Thyroid gland (tissue), 4 donors: ENCODE results near the gene SLC9A5. TPM values are rescaled to one million over a fixed set of nuclear protein-coding genes. Genes with fewer than 3 reads are reported as not detected.

Source experiments
- DNase-seq, 2 donors: peaks; one replicate each; pipeline ENCODE4 v3.0.0-alpha.2; 2019
- H3K27ac ChIP-seq, 3 donors: fragments of 200-600 bp; sonication (generic); 1 replicate in 2 of 3; 2 replicates in 1 of 3; pipeline ENCODE4 v1.5.1; 2016 to 2019; ENCODE audit warnings: mild to moderate bottlenecking in 1 of 3, moderate library complexity in 1 of 3
- H3K27me3 ChIP-seq: fragments of 200-600 bp; sonication (generic); one replicate; pipeline ENCODE4 v1.5.1; 2019
- H3K36me3 ChIP-seq, 2 donors: fragments of 200-600 bp; sonication (generic); one replicate each; pipeline ENCODE4 v1.5.1; 2016 to 2019
- H3K4me1 ChIP-seq, 2 donors: fragments of 200-600 bp; sonication (generic); one replicate each; pipeline ENCODE4 v1.5.1; 2017 to 2019
- H3K4me3 ChIP-seq, 3 donors: fragments of 200-600 bp; sonication (generic); replicated peaks in 1 of 3; 1 replicate in 2 of 3; 2 replicates in 1 of 3; pipeline ENCODE4 v1.5.1; 2016; ENCODE audit warnings: mild to moderate bottlenecking in 1 of 3
- H3K9me3 ChIP-seq: fragments of 200-600 bp; sonication (generic); one replicate; pipeline ENCODE4 v1.5.1; 2017
- POLR2A ChIP-seq, 2 donors: fragments of 450-650 bp; IDR thresholded peaks; one replicate each; pipeline ENCODE4 v1.6.1; 2017; ENCODE audit warnings: antibody characterized with exemption in 2 of 2, mild to moderate bottlenecking in 2 of 2, moderate library complexity in 1 of 2
- WGBS, 2 donors: methylation state at CpG; one replicate each; pipeline ENCODE4 v1.1.5; 2017; 5-methylcytosine and 5-hydroxymethylcytosine counted together
- intact Hi-C: fragments of 100-400 bp; cut with DNase I; formaldehyde crosslinking; loops from one replicate; pipeline ENCODE4 v1.15.1; 2023
- total RNA-seq, 4 donors: library from RNA; depleted of rRNA; stranded (reverse); fragments of >200 nt; gene quantifications; one replicate each; pipeline ENCODE4 v1.2.3, GENCODE V29; 2016
- TF ChIP-seq, protein P1 (sequence below), 6 experiments: fragments of 200-600 bp in 3 of 6; fragments of 450-650 bp in 3 of 6; sonication (generic) in 3 of 6; IDR thresholded peaks; one replicate each; pipeline ENCODE4 v1.5.1; 2016 to 2019; ENCODE audit warnings: antibody characterized with exemption in 6 of 6, mild to moderate bottlenecking in 2 of 6, inconsistent platforms in 1 of 6, moderate library complexity in 1 of 6

The SLC9A5 gene
- total RNA-seq, 4 donors from 2014 or later = 0.56 to 3.0 (median 1.1) TPM

DNA sequence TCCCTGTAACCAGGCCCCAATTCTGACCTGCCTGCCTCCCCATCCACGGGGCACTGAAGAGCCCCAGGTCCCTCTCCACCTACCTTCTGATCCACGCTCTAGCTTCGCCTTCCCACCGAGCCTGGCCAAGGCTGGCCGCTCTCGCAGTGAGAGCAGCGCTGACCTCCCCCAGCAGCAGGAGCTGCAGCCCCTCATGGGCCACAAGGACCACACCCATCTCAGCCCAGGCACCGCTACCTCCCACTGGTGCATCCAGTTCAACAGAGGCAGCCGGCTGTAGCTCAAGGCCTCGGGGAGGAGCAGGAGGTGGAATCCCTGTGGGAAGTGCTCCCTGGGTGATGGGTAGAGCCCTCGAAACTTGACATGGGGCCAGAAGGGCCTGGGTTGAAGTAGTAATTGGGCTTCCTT lies 22.2 kb downstream of the SLC9A5 start:
- Histone ChIP-seq H3K36me3 (no peaks in the 10 kb centered on the region), H3K4me3 (no peak overlapping the region), H3K27ac (no peak overlapping the region), H3K9me3 (no peaks in the 10 kb centered on the region), H3K4me1 (peaks cover 0 to 2% of the 10 kb centered on the region in 2 donors), H3K27me3 (no peaks in the 10 kb centered on the region)
- 88 to 90% methylated on average over 8 to 11 of the region's 11 CpGs for WGBS, 2 donors
- DNase-seq = no peak
- intact Hi-C loops = no loop called here
- no peak for TF ChIP-seq POLR2A (IDR thresholded peaks at IDR 0.05)
- TF ChIP-seq, protein P1, sequence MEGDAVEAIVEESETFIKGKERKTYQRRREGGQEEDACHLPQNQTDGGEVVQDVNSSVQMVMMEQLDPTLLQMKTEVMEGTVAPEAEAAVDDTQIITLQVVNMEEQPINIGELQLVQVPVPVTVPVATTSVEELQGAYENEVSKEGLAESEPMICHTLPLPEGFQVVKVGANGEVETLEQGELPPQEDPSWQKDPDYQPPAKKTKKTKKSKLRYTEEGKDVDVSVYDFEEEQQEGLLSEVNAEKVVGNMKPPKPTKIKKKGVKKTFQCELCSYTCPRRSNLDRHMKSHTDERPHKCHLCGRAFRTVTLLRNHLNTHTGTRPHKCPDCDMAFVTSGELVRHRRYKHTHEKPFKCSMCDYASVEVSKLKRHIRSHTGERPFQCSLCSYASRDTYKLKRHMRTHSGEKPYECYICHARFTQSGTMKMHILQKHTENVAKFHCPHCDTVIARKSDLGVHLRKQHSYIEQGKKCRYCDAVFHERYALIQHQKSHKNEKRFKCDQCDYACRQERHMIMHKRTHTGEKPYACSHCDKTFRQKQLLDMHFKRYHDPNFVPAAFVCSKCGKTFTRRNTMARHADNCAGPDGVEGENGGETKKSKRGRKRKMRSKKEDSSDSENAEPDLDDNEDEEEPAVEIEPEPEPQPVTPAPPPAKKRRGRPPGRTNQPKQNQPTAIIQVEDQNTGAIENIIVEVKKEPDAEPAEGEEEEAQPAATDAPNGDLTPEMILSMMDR (IDR thresholded peaks at IDR 0.05) = no peak

DNA sequence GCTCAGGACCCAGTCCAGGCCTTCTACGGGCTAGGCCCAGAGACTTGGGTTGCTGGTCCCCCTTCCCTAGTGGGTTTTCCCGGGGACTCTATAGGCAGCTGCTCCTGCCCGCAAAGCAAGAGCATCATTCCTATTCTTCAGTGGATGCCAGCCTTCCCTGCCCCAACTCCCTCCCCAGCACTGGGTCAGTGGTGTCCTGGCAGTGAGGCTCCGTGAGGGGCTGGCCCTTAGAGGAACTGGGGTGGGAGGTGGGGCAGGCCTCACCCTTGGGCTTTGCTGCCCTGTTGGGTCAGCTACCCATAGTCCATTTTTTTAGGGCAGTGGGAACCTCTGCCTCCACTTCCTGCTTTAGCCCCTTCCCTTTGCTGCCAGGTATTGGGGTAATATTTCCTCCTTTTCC lies 22.7 kb downstream of the SLC9A5 start:
- Histone ChIP-seq H3K9me3 (no peaks in the 10 kb centered on the region), H3K4me1 (peaks cover 0 to 2% of the 10 kb centered on the region in 2 donors), H3K27me3 (no peaks in the 10 kb centered on the region), H3K36me3 (no peaks in the 10 kb centered on the region), H3K4me3 (no peak overlapping the region), H3K27ac (no peak overlapping the region)
- intact Hi-C loops = no loop called here
- WGBS, 2 donors = 90 to 95% methylated on average over 3 to 4 of the region's 4 CpGs
- TF ChIP-seq, protein P1 (IDR thresholded peaks at IDR 0.05) = no peak
- TF ChIP-seq POLR2A (IDR thresholded peaks at IDR 0.05) = no peak
- no peak for DNase-seq

DNA sequence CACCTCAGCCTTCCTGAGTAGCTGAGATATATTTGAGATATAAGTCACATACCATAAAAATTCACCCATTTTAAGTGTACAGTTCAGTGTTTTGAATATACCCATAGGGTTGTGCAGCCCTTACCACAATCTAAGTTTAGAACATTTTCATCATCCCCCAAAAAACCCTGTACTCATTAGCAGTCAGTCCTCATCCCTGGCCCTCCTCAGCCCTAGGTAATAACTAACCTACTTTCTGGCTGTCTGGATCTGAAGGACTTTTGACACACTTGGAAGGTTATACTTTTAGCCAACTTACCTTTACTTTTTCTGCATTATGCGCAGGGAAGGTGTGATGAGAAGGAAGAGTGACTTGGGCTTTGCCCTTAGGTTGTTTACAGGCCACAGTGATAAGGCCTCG lies 26.5 kb downstream of the SLC9A5 start:
- intact Hi-C loops = no loop called here
- no peak overlapping the region for H3K4me3 ChIP-seq
- 91 to 94% methylated on average over 2 of the region's 2 CpGs for WGBS, 2 donors

DNA sequence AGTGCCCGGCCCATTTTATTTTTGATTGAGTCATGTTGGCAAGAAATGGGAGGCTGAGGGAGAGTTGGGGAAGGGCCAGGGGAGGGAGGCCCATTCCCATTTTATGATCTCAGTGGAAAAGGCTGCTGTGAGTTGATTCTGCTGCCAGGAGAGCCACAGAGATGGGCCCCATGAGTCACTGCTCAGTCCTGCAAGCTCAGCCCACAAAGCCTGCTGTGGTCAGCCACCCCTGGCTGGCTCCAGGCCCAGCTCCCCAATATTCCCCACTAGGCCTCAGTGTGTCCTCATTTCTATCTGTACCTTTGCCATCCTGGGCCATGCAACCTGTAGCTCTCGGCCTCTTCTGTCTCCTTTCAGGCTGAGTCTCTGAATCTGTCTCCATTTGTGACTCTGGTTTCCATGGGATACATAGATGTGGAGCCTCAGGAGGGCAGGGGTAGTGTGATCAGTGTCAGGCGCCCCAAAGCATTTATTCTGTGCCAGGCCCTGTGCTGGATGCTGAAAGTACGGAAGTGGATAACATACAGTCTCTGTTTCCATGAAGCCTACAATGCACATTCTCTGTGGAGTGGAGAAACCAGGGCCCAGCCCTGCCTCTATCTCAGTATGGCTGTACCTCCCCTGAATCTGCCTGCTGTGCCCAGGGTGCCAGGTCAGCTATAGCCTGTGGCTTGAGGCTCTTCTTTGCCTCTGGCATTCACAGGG lies 28.7 kb downstream of the SLC9A5 start:
- no peaks in the 10 kb centered on the region for H3K36me3 ChIP-seq
- no peaks in the 10 kb centered on the region for H3K9me3 ChIP-seq
- H3K4me1 ChIP-seq = peaks cover 6 to 22% of the 10 kb centered on the region in 2 donors
- H3K27ac ChIP-seq = peak overlapping the region in 1 of 3 donors; percentile 33
- intact Hi-C loops = no loop called here
- no peak for DNase-seq
- 81 to 89% methylated on average over 4 of the region's 4 CpGs for WGBS, 2 donors
- TF ChIP-seq, protein P1 (IDR thresholded peaks at IDR 0.05) = no peak
- no peak for TF ChIP-seq POLR2A (IDR thresholded peaks at IDR 0.05)
- H3K27me3 ChIP-seq = no peaks in the 10 kb centered on the region
- no peak overlapping the region for H3K4me3 ChIP-seq

More for the DNA sequence above, 26.5 kb downstream of the SLC9A5 start:
- no peaks in the 10 kb centered on the region for H3K27me3 ChIP-seq
- no peaks in the 10 kb centered on the region for H3K36me3 ChIP-seq
- no peaks in the 10 kb centered on the region for H3K9me3 ChIP-seq
- H3K27ac ChIP-seq = no peak overlapping the region
- DNase-seq = no peak
- H3K4me1 ChIP-seq = peaks cover 6 to 22% of the 10 kb centered on the region in 2 donors
- no peak for TF ChIP-seq POLR2A (IDR thresholded peaks at IDR 0.05)
- TF ChIP-seq, protein P1 (IDR thresholded peaks at IDR 0.05) = no peak

DNA sequence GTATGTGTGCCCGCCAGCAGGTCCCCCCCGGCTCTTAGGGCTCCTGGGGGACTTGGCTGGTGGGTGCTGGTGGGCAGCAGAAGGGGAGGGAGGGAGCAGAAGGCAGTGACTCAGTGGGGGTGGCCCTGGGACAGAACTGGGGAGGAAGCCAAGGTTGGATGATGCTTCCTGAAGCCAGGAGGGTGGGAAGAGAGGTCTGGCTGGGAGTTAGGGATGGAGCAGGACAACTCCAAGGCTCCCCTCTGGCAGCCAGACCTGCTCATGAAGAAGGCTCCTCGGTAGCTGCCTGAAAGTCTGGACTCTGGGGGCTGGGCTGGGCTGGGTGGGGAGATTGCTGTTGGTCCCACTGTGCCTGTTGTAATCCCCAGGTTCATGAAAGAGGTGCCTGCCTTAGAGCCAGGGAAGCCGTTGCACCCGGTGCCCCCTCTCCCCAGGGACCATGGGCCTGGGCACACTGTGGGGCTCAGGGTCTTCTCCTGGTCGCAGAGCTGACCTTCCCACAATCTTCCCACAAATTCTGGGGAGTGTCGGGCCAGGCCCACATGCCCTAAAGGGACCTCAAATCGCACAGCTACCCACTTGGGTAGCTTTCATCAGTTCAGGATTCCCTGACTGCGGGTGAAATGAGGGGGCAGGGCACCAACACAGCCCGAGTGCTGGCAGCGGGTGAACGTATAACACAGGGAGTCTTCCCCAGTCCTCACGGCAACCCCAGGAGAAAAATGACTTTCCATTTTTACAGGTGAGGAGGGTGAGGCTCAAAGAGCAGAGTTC lies 29.4 kb downstream of the SLC9A5 start:
- peak overlapping the region in 1 of 3 donors; percentile 57 for H3K4me3 ChIP-seq
- H3K36me3 ChIP-seq = no peaks in the 10 kb centered on the region
- DNase-seq = no peak
- TF ChIP-seq POLR2A (IDR thresholded peaks at IDR 0.05) = no peak
- TF ChIP-seq, protein P1 (IDR thresholded peaks at IDR 0.05) = no peak
- intact Hi-C loops = no loop called here
- peak overlapping the region in 2 of 3 donors; percentile 33 to 45 for H3K27ac ChIP-seq
- no peaks in the 10 kb centered on the region for H3K9me3 ChIP-seq
- H3K4me1 ChIP-seq = peaks cover 6 to 22% of the 10 kb centered on the region in 2 donors
- no peaks in the 10 kb centered on the region for H3K27me3 ChIP-seq
- WGBS, 2 donors = 64 to 81% methylated on average over 10 to 11 of the region's 13 CpGs
